IMR-90 (cell line): ENCODE results near the gene RINT1. TPM values are rescaled to one million over a fixed set of nuclear protein-coding genes. Genes with fewer than 3 reads are reported as not detected.

ENCODE experiments used
- ATAC-seq: fragments of 200-7000 bp; cut with Tn5 transposase; 2 replicates; pipeline ENCODE4 v1.9.1; 2020; ENCODE audit warnings: low read depth, mild to moderate bottlenecking, moderate library complexity
- BruUV-seq: library from RNA; stranded (reverse); fragments of 400-500 nt; replicated peaks from 2 replicates; lab custom pipeline; 2021; lab: Mats Ljungman, UMichigan
- CTCF ChIA-PET: fragments of 300-600 bp; formaldehyde crosslinking; extraction: SDS; loops from one replicate; lab custom pipeline; 2021; ENCODE audit warnings: antibody characterized with exemption; lab: Yijun Ruan, JAX
- POLR2A ChIA-PET: fragments of 300-600 bp; sonication (Branson Sonifier 250); formaldehyde crosslinking; loops from one replicate; lab custom pipeline; 2022; ENCODE audit warnings: antibody characterized with exemption; ENCODE audit not compliant: unreplicated experiment; lab: Charles Lee
- DNase-seq: peaks from one replicate; pipeline ENCODE4 v3.0.0; 2013
- H2AFZ ChIP-seq: replicated peaks from 2 replicates; pipeline ENCODE3; 2013; ENCODE audit warnings: low read length, mild to moderate bottlenecking; ENCODE audit not compliant: poor library complexity
- H2AK5ac ChIP-seq: 2 replicates; pipeline ENCODE4 v1.6.1; 2013; ENCODE audit warnings: low read depth, low read length, inconsistent platforms
- H2AK9ac ChIP-seq: replicated peaks from 2 replicates; pipeline ENCODE3; 2013; ENCODE audit warnings: mild to moderate bottlenecking, low read depth, low read length, moderate library complexity; ENCODE audit not compliant: poor library complexity
- H2BK120ac ChIP-seq: 2 replicates; pipeline ENCODE4 v1.6.1; 2013; ENCODE audit warnings: low read depth, low read length, inconsistent platforms
- H2BK15ac ChIP-seq: 3 replicates; pipeline ENCODE4 v1.6.1; 2013; ENCODE audit warnings: low read depth, low read length, inconsistent platforms
- H2BK20ac ChIP-seq: 2 replicates; pipeline ENCODE4 v1.6.1; 2013; ENCODE audit warnings: low read depth, mild to moderate bottlenecking, inconsistent platforms, low read length, moderate library complexity
- H2BK5ac ChIP-seq: 2 replicates; pipeline ENCODE4 v1.6.1; 2013; ENCODE audit warnings: mild to moderate bottlenecking, low read depth, low read length, inconsistent platforms; ENCODE audit not compliant: poor library complexity, severe bottlenecking
- H3K14ac ChIP-seq: replicated peaks from 2 replicates; pipeline ENCODE4 v1.6.1; 2013; ENCODE audit warnings: low read depth, low read length, inconsistent platforms
- H3K18ac ChIP-seq: 2 replicates; pipeline ENCODE4 v1.6.1; 2013; ENCODE audit warnings: low read depth, low read length, control low read depth
- H3K23ac ChIP-seq: 2 replicates; pipeline ENCODE4 v1.6.1; 2013; ENCODE audit warnings: low read depth, low read length, inconsistent platforms
- H3K27ac ChIP-seq: 2 replicates; pipeline ENCODE4 v1.5.1; 2013; ENCODE audit warnings: mild to moderate bottlenecking, control low read depth, low read length; ENCODE audit not compliant: insufficient read depth
- H3K27me3 ChIP-seq: 2 replicates; pipeline ENCODE4 v1.6.1; 2013; ENCODE audit warnings: low read length; ENCODE audit not compliant: control insufficient read depth, insufficient read depth
- H3K36me3 ChIP-seq: 2 replicates; pipeline ENCODE4 v1.6.1; 2013; ENCODE audit warnings: low read length, mixed read lengths; ENCODE audit not compliant: control insufficient read depth, insufficient read depth
- H3K4ac ChIP-seq: 2 replicates; pipeline ENCODE4 v1.6.1; 2013; ENCODE audit warnings: low read depth, low read length, inconsistent platforms
- H3K4me1 ChIP-seq: 2 replicates; pipeline ENCODE4 v1.6.1; 2013; ENCODE audit warnings: low read length, mixed read lengths; ENCODE audit not compliant: control insufficient read depth, insufficient read depth
- H3K4me2 ChIP-seq: 2 replicates; pipeline ENCODE4 v1.6.1; 2013; ENCODE audit warnings: low read depth, mild to moderate bottlenecking, control low read depth, low read length, moderate library complexity
- H3K4me3 ChIP-seq: 2 replicates; pipeline ENCODE4 v1.5.1; 2013; ENCODE audit warnings: low read depth, mild to moderate bottlenecking, control low read depth, low read length, moderate library complexity; ENCODE audit not compliant: insufficient read depth
- H3K56ac ChIP-seq: 2 replicates; pipeline ENCODE4 v1.6.1; 2013; ENCODE audit warnings: low read length, inconsistent platforms; ENCODE audit not compliant: insufficient read depth; ENCODE audit errors: extremely low read depth
- H3K79me1 ChIP-seq, 2 experiments: 2 replicates each; pipeline ENCODE4 v1.6.1; 2013; ENCODE audit warnings: low read length in 2 of 2, inconsistent platforms in 1 of 2, low read depth in 1 of 2
- H3K9ac ChIP-seq: 2 replicates; pipeline ENCODE4 v1.6.1; 2013; ENCODE audit warnings: low read depth, low read length, control low read depth
- H3K9me1 ChIP-seq: 2 replicates; pipeline ENCODE4 v1.6.1; 2013; ENCODE audit warnings: low read length, inconsistent platforms; ENCODE audit not compliant: insufficient read depth
- H3K9me3 ChIP-seq: 2 replicates; pipeline ENCODE4 v1.6.1; 2013; ENCODE audit warnings: low read length; ENCODE audit not compliant: control insufficient read depth, insufficient read depth
- H4K20me1 ChIP-seq: 2 replicates; pipeline ENCODE4 v1.6.1; 2013; ENCODE audit warnings: low read length, inconsistent platforms; ENCODE audit not compliant: insufficient read depth
- H4K5ac ChIP-seq: 2 replicates; pipeline ENCODE4 v1.6.1; 2013; ENCODE audit warnings: mild to moderate bottlenecking, low read depth, low read length, control low read depth
- H4K8ac ChIP-seq, 2 experiments: 2 replicates each; pipeline ENCODE4 v1.6.1; 2013; ENCODE audit warnings: low read depth in 2 of 2, low read length in 2 of 2, control low read depth in 1 of 2, inconsistent platforms in 1 of 2
- H4K91ac ChIP-seq: 2 replicates; pipeline ENCODE4 v1.6.1; 2013; ENCODE audit warnings: low read depth, low read length, inconsistent platforms; ENCODE audit not compliant: insufficient read depth
- CEBPB ChIP-seq: IDR thresholded peaks from 2 replicates; pipeline ENCODE4 v1.6.1; 2012; ENCODE audit warnings: low read depth, low read length, improper control_type of control experiment
- CHD1 ChIP-seq: IDR thresholded peaks from 2 replicates; pipeline ENCODE4 v1.6.1; 2012; ENCODE audit warnings: low read depth, low read length, improper control_type of control experiment
- CTCF ChIP-seq: conservative IDR thresholded peaks from 2 replicates; pipeline ENCODE4 v1.5.1; 2012; ENCODE audit warnings: mild to moderate bottlenecking, low read depth, low read length, improper control_type of control experiment
- ELK1 ChIP-seq: fragments of 150-350 bp; IDR thresholded peaks from 2 replicates; pipeline ENCODE4 v1.6.1; 2016; ENCODE audit warnings: low read depth, mild to moderate bottlenecking, low read length, moderate library complexity, borderline replicate concordance
- MAFK ChIP-seq: IDR thresholded peaks from 2 replicates; pipeline ENCODE4 v1.6.1; 2012; ENCODE audit warnings: low read depth, low read length, improper control_type of control experiment
- MAZ ChIP-seq: IDR thresholded peaks from 2 replicates; pipeline ENCODE4 v1.6.1; 2012; ENCODE audit warnings: low read depth, mild to moderate bottlenecking, low read length, improper control_type of control experiment, moderate library complexity, borderline replicate concordance
- MXI1 ChIP-seq: IDR thresholded peaks from 2 replicates; pipeline ENCODE4 v1.6.1; 2012; ENCODE audit warnings: low read depth, mild to moderate bottlenecking, low read length, moderate library complexity, borderline replicate concordance
- POLR2A ChIP-seq: IDR thresholded peaks from 2 replicates; pipeline ENCODE4 v1.6.1; 2012; ENCODE audit warnings: mild to moderate bottlenecking, low read depth, low read length
- RAD21 ChIP-seq: IDR thresholded peaks from 2 replicates; pipeline ENCODE4 v1.6.1; 2012; ENCODE audit warnings: low read length, improper control_type of control experiment
- RCOR1 ChIP-seq: IDR thresholded peaks from 2 replicates; pipeline ENCODE4 v1.6.1; 2012; ENCODE audit warnings: mild to moderate bottlenecking, low read length, improper control_type of control experiment; ENCODE audit not compliant: insufficient replicate concordance
- RFX5 ChIP-seq: IDR thresholded peaks from 2 replicates; pipeline ENCODE4 v1.8.0; 2012; ENCODE audit warnings: low read depth, mild to moderate bottlenecking, low read length, moderate library complexity
- SMC3 ChIP-seq: fragments of 150-350 bp; IDR thresholded peaks from 2 replicates; pipeline ENCODE4 v1.6.1; 2016; ENCODE audit warnings: low read depth, mild to moderate bottlenecking, antibody characterized with exemption, low read length, moderate library complexity
- USF2 ChIP-seq: fragments of 150-350 bp; IDR thresholded peaks from 2 replicates; pipeline ENCODE4 v1.6.1; 2017; ENCODE audit warnings: mild to moderate bottlenecking, antibody characterized with exemption, low read length, low read depth
- WGBS, 2 experiments: methylation state at CpG; one replicate each; pipeline versions ENCODE4 v1.1.5 to v1.1.7; 2013; ENCODE audit warnings: missing lambda C conversion rate in 2 of 2; ENCODE audit not compliant: insufficient read length in 1 of 2; ENCODE audit errors: extremely low coverage in 2 of 2; 5-methylcytosine and 5-hydroxymethylcytosine counted together
- dilution Hi-C: fragments of 300-500 bp; cut with HindIII; formaldehyde crosslinking; loops from one replicate; pipeline ENCODE4 v1.14.3; 2018; ENCODE audit warnings: low sequenced_read_pairs; ENCODE audit not compliant: unreplicated experiment
- in situ Hi-C: fragments of 300-500 bp; cut with MboI; formaldehyde crosslinking; loops from 3 replicates; pipeline ENCODE4 v1.14.3; 2019; ENCODE audit warnings: low sequenced_read_pairs, inconsistent platforms, mixed read lengths
- intact Hi-C: fragments of 100-400 bp; cut with micrococcal nuclease; formaldehyde crosslinking; loops from 2 replicates; pipeline ENCODE4 v1.10.0; 2022
- polyA plus RNA-seq, 3 experiments: library from polyadenylated mRNA; depleted of rRNA; stranded (reverse); fragments of >200 nt; gene quantifications; 2 replicates each; pipeline ENCODE4 v1.2.3, GENCODE V29; 2012; ENCODE audit warnings: low replicate concordance in 1 of 3
- total RNA-seq: library from RNA; depleted of rRNA; stranded (reverse); fragments of >200 nt; gene quantifications from 2 replicates; pipeline ENCODE4 v1.2.3, GENCODE V29; 2012

RINT1 gene
- total and polyA plus RNA-seq, 2 of the 4 experiments (the other 2 are of a cell fraction): 15.9 to 23.1 TPM

GRCh38 chr7:105521717-105522463, 10.1 kb upstream of the RINT1 start, which contains the start of gene PUS7:
Gene PUS7 (minus strand): TSS chr7:105522271. CDS start chr7:105508512, 13,759 bp downstream.
- H3K14ac ChIP-seq: peak within 1 kb of the TSS; percentile 81
- peak within 1 kb of the TSS; percentile 72 for H3K4me3 ChIP-seq
- H3K4ac ChIP-seq: peak within 1 kb of the TSS; percentile 74
- intact Hi-C loops (loop anchor here (5.0 kb wide), 1 partner anchor 135 kb away; the partner anchor contains the start of gene SRPK2), in situ Hi-C loops (no loop called here), dilution Hi-C loops (no loop called here)
- H3K9ac ChIP-seq: peak within 1 kb of the TSS; percentile 89
- peak within 1 kb of the TSS; percentile 27; the same call in 1 of the 2 replicates for H2BK120ac ChIP-seq
- H2BK15ac ChIP-seq: 0 out of 3 replicates have a peak within 1 kb of the TSS, but pooled peaks have one; percentile 79
- no peak within 1 kb of the TSS for H2BK20ac ChIP-seq
- peak within 1 kb of the TSS; percentile 66; the same call in 1 of the 2 replicates for H3K18ac ChIP-seq
- 0% methylated on average over 26 of the region's 96 CpGs; no CpG with 5 or more reads in 1 of the 2 experiments for WGBS, 2 experiments
- peak within 1 kb of the TSS; percentile 63; the same call in 1 of the 2 replicates for H2AK5ac ChIP-seq
- ChIA-PET CTCF (no interaction called here), POLR2A (no interaction called here)
- peaks cover 2% of the 10 kb centered on the region; the same call in 1 of the 2 replicates for H3K4me1 ChIP-seq
- peak within 1 kb of the TSS; percentile 86 for H3K27ac ChIP-seq
- H3K79me1 ChIP-seq: peaks cover 7 to 27% of the 10 kb centered on the region in 2 experiments; a peak in 2 of 4 replicates
- H3K9me3 ChIP-seq: no peaks in the 10 kb centered on the region
- peak; percentile 88 for DNase-seq
- peak within 1 kb of the TSS; percentile 84 for H2BK5ac ChIP-seq
- peaks cover 9% of the 10 kb centered on the region for H4K20me1 ChIP-seq
- H4K91ac ChIP-seq: peak within 1 kb of the TSS; percentile 72
- H3K36me3 ChIP-seq: peaks cover 1% of the 10 kb centered on the region; the same call in 1 of the 2 replicates
- BruUV-seq: no TSS peak
- peak within 1 kb of the TSS; percentile 97 for H2AFZ ChIP-seq
- H3K4me2 ChIP-seq: peak within 1 kb of the TSS; percentile 96
- peak within 1 kb of the TSS; percentile 50; the same call in 1 of the 2 replicates for H3K56ac ChIP-seq
- H3K9me1 ChIP-seq: no peaks in the 10 kb centered on the region
- peak; percentile 95 for ATAC-seq
- no peaks in the 10 kb centered on the region for H3K27me3 ChIP-seq
- H4K5ac ChIP-seq: peak within 1 kb of the TSS; percentile 74
- H2AK9ac ChIP-seq: peak within 1 kb of the TSS; percentile 95
- H4K8ac ChIP-seq: peak within 1 kb of the TSS; percentile 91 to 92
- H3K23ac ChIP-seq: peak within 1 kb of the TSS; percentile 74
- TF ChIP-seq CEBPB: no peak
- no peak for TF ChIP-seq RAD21
- TF ChIP-seq MXI1: peak; percentile 97
- TF ChIP-seq USF2: peak; percentile 78
- no peak for TF ChIP-seq MAFK
- no peak for TF ChIP-seq SMC3
- TF ChIP-seq POLR2A: peak; percentile 84
- TF ChIP-seq ELK1: no peak
- peak; percentile 48; the same call in 1 of the 2 replicates for TF ChIP-seq MAZ
- no peak for TF ChIP-seq RFX5
- TF ChIP-seq CHD1: no peak
- TF ChIP-seq CTCF: no peak
- no peak for TF ChIP-seq RCOR1
